Type B pancreatic cell (in vitro differentiated cells): ENCODE data around the gene LMNTD2. TPM values are rescaled to one million over a fixed set of nuclear protein-coding genes. Genes with fewer than 3 reads are reported as not detected.

Experiments
- DNase-seq: peaks from one replicate; pipeline ENCODE4 v3.0.0; 2021; ENCODE audit warnings: mixed read lengths; ENCODE audit not compliant: unreplicated experiment; ENCODE audit errors: extremely low spot score
- H3K27ac Mint-ChIP-seq: 2 replicates; pipeline ENCODE4 v1.8.0; 2021; ENCODE audit warnings: mild to moderate bottlenecking, mixed read lengths
- H3K27me3 Mint-ChIP-seq: 2 replicates; pipeline ENCODE4 v1.8.0; 2021; ENCODE audit warnings: mixed read lengths
- H3K36me3 Mint-ChIP-seq: 2 replicates; pipeline ENCODE4 v1.8.0; 2021; ENCODE audit warnings: mixed read lengths
- H3K4me1 Mint-ChIP-seq: one replicate; pipeline ENCODE4 v1.8.0; 2021; ENCODE audit warnings: mixed read lengths; ENCODE audit not compliant: unreplicated experiment
- H3K4me3 Mint-ChIP-seq: 2 replicates; pipeline ENCODE4 v1.8.0; 2021; ENCODE audit warnings: mild to moderate bottlenecking, mixed read lengths
- H3K9me3 Mint-ChIP-seq: 2 replicates; pipeline ENCODE4 v1.8.0; 2021; ENCODE audit warnings: mixed read lengths
- CTCF ChIP-seq: fragments of 200-600 bp; sonication (generic); conservative IDR thresholded peaks from 2 replicates; pipeline ENCODE4 v1.5.0; 2021; ENCODE audit warnings: antibody characterized with exemption, mild to moderate bottlenecking
- total RNA-seq: library from RNA; stranded (reverse); gene quantifications from 2 replicates; pipeline ENCODE4 v1.2.1, GENCODE V29; 2021; ENCODE audit warnings: low replicate concordance

Gene LMNTD2
- total RNA-seq, 1 donor from 2014 or later, result 6.7 TPM

- H3K36me3 Mint-ChIP-seq, result peaks cover 13% of the 10 kb centered on the region
- H3K4me3 Mint-ChIP-seq, result no peak overlapping the region
- H3K9me3 Mint-ChIP-seq, result no peaks in the 10 kb centered on the region
- no peak for DNase-seq
- no peaks in the 10 kb centered on the region for H3K27me3 Mint-ChIP-seq
- TF ChIP-seq CTCF, result no peak
- no peak overlapping the region for H3K27ac Mint-ChIP-seq
- no peaks in the 10 kb centered on the region for H3K4me1 Mint-ChIP-seq
Observed at GRCh38 chr11:590997-591396, 30.5 kb upstream of the LMNTD2 start.

- no peaks in the 10 kb centered on the region for H3K27me3 Mint-ChIP-seq
- no peak for DNase-seq
Observed at GRCh38 chr11:589798-590197, 29.3 kb upstream of the LMNTD2 start.

GRCh38 chr11:587978-588380 is 27.4 kb upstream of the LMNTD2 start:
- H3K27me3 Mint-ChIP-seq, result no peaks in the 10 kb centered on the region
- no peaks in the 10 kb centered on the region for H3K4me1 Mint-ChIP-seq
- no peak for TF ChIP-seq CTCF
- H3K4me3 Mint-ChIP-seq, result no peak overlapping the region
- no peaks in the 10 kb centered on the region for H3K9me3 Mint-ChIP-seq
- no peak for DNase-seq
- H3K36me3 Mint-ChIP-seq, result peaks cover 11% of the 10 kb centered on the region
- H3K27ac Mint-ChIP-seq, result no peak overlapping the region

More at GRCh38 chr11:589798-590197, 29.3 kb upstream of the LMNTD2 start:
- no peak for TF ChIP-seq CTCF
- Mint-ChIP-seq H3K27ac (no peak overlapping the region), H3K9me3 (no peaks in the 10 kb centered on the region), H3K4me3 (no peak overlapping the region), H3K4me1 (no peaks in the 10 kb centered on the region), H3K36me3 (peaks cover 12% of the 10 kb centered on the region)

- DNase-seq, result no peak
- Mint-ChIP-seq H3K9me3 (no peaks in the 10 kb centered on the region), H3K36me3 (peaks cover 11% of the 10 kb centered on the region), H3K27me3 (no peaks in the 10 kb centered on the region), H3K4me3 (no peak overlapping the region), H3K27ac (no peak overlapping the region), H3K4me1 (no peaks in the 10 kb centered on the region)
- no peak for TF ChIP-seq CTCF
Observed at GRCh38 chr11:587546-587945, 27.0 kb upstream of the LMNTD2 start.

GRCh38 chr11:586376-587316 is 26.1 kb upstream of the LMNTD2 start:
- Mint-ChIP-seq H3K4me3 (no peak overlapping the region), H3K9me3 (no peaks in the 10 kb centered on the region), H3K27me3 (no peaks in the 10 kb centered on the region), H3K27ac (no peak overlapping the region), H3K4me1 (no peaks in the 10 kb centered on the region), H3K36me3 (peaks cover 6% of the 10 kb centered on the region)
- no peak for TF ChIP-seq CTCF
- DNase-seq, result no peak
